SKM-1 (cell line): ENCODE measurements around the gene PGC.

Source experiments
- DNase-seq: peaks from one replicate; lab custom pipeline; 2025; ENCODE audit not compliant: unreplicated experiment; lab: John Stamatoyannopoulos, UW

The PGC gene

GRCh38 chr6:41716516-41717391 lies 30.4 kb downstream of the PGC start:
- no peak for DNase-seq

GRCh38 chr6:41715795-41716515 lies 31.2 kb downstream of the PGC start:
- no peak for DNase-seq

GRCh38 chr6:41714556-41715273 lies 32.5 kb downstream of the PGC start:
- no peak for DNase-seq

GRCh38 chr6:41713650-41714291 lies 33.4 kb downstream of the PGC start:
- DNase-seq = no peak

- no peak for DNase-seq
Measured at GRCh38 chr6:41713159-41713649, 34.0 kb downstream of the PGC start.

GRCh38 chr6:41712651-41713103 lies 34.5 kb downstream of the PGC start:
- no peak for DNase-seq

GRCh38 chr6:41711323-41712038 lies 35.7 kb downstream of the PGC start:
- DNase-seq = no peak

GRCh38 chr6:41709375-41709774 lies 37.8 kb downstream of the PGC start:
- DNase-seq = no peak

- DNase-seq = no peak
Measured at GRCh38 chr6:41708856-41709255, 38.3 kb downstream of the PGC start.

- peak; percentile 77 for DNase-seq
Measured at GRCh38 chr6:41707565-41708200, 39.5 kb downstream of the PGC start.

GRCh38 chr6:41706876-41707564 lies 40.2 kb downstream of the PGC start:
- no peak for DNase-seq

- DNase-seq = peak; percentile 81
Measured at GRCh38 chr6:41705996-41706835, 41.0 kb downstream of the PGC start.

GRCh38 chr6:41705311-41705995 lies 41.7 kb downstream of the PGC start:
- no peak for DNase-seq

- no peak for DNase-seq
Measured at GRCh38 chr6:41704656-41705310, 42.4 kb downstream of the PGC start.

- DNase-seq = no peak
Measured at GRCh38 chr6:41704028-41704427, 43.2 kb downstream of the PGC start.

- no peak for DNase-seq
Measured at GRCh38 chr6:41702771-41703494, 44.3 kb downstream of the PGC start.
